ENCODE results near the gene CENPP. TPM values are rescaled to one million over a fixed set of nuclear protein-coding genes. Genes with fewer than 3 reads are reported as not detected.

CENPP gene
- total RNA-seq, 4 donors from 2014 or later: 0.37 to 7.1 (median 3.2) TPM

DNA sequence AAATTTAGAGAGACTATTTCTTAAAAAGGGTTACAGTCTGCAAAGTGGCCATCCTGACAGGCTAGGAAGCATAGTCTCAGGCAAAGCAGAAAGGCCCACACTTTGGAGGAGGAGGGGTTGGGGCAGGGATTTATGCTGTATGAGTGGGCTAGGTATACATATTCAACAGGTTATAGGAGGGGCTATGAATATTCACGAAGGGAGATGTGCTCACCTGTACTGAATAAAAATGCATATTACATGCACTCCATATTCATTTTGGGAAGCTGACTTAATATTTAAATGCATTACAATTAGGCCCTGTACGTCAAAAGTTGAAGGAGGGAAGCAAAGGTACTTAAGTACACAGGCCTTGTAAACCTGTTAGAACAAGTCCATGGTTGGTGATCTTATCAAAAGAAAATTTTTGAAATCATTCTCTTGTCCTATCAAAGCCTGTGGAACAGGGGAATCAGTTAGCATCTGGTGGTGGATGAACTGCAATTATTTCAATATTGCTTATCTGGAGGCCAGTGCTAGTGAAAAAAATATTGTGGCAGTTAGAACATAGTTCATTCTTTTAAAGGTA is 1.6 kb downstream of the CENPP start:
- H3K27me3 ChIP-seq: no peaks in the 10 kb centered on the region
- DNase-seq: no peak
- in situ Hi-C loops (cut with MboI; ENCODE audit: low pct_ligation_motif_present in 1 of 4, low pct_unique_long_range_greater_than_20kb in 1 of 4, low sequenced_read_pairs in 3 of 4): loop anchor here in 2 of 4 donors (25.0 kb wide), 2 partner anchors 110 to 460 kb away; no protein-coding TSS in a partner anchor
- H3K4me1 ChIP-seq: peaks cover 11 to 26% (median 16%) of the 10 kb centered on the region in 4 donors
- peaks cover 0 to 4% (median under 1%) of the 10 kb centered on the region in 4 donors for H3K36me3 ChIP-seq
- WGBS, 2 donors (ENCODE audit: low coverage in 1 of 2): 76 to 85% methylated on average over 2 of the region's 2 CpGs
- H3K9me3 ChIP-seq: no peaks in the 10 kb centered on the region
- TF ChIP-seq, protein P1, sequence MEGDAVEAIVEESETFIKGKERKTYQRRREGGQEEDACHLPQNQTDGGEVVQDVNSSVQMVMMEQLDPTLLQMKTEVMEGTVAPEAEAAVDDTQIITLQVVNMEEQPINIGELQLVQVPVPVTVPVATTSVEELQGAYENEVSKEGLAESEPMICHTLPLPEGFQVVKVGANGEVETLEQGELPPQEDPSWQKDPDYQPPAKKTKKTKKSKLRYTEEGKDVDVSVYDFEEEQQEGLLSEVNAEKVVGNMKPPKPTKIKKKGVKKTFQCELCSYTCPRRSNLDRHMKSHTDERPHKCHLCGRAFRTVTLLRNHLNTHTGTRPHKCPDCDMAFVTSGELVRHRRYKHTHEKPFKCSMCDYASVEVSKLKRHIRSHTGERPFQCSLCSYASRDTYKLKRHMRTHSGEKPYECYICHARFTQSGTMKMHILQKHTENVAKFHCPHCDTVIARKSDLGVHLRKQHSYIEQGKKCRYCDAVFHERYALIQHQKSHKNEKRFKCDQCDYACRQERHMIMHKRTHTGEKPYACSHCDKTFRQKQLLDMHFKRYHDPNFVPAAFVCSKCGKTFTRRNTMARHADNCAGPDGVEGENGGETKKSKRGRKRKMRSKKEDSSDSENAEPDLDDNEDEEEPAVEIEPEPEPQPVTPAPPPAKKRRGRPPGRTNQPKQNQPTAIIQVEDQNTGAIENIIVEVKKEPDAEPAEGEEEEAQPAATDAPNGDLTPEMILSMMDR (IDR thresholded peaks at IDR 0.05): no peak
- no peak for TF ChIP-seq EP300 (IDR thresholded peaks at IDR 0.05; ENCODE audit: low read depth)
- no peak for TF ChIP-seq POLR2AphosphoS5 (IDR thresholded peaks at IDR 0.05)
- no peak for TF ChIP-seq POLR2A (IDR thresholded peaks at IDR 0.05)
- H3K4me3 ChIP-seq: no peak overlapping the region
- no peak overlapping the region for H3K27ac ChIP-seq
- intact Hi-C loops (cut with DNase I; ENCODE audit: low total_unique reads): no loop called here

DNA sequence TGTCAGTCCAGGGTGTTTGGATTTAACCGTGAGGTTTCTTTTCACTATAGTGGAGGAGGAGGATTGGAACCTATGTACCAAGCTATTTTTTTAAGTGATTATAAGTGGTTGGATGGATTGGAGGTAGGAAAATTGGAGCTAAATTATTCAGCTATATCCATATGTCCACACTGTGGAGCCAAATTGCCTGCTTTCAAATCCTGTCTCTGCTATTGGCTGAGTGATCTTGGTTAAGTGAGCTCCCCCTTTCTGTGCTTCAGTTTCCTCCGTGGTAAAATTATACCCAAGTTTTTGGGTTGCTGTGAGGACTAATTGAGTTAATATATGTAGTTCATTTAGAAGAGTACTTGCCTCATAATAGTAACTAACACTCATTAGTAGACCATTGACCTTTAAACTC is 2.5 kb downstream of the CENPP start:
- intact Hi-C loops (cut with DNase I; ENCODE audit: low total_unique reads): no loop called here
- WGBS, 2 donors (ENCODE audit: low coverage in 1 of 2): 31 to 42% methylated on average over 2 of the region's 2 CpGs
- TF ChIP-seq, protein P1 (IDR thresholded peaks at IDR 0.05): no peak
- TF ChIP-seq EP300 (IDR thresholded peaks at IDR 0.05; ENCODE audit: low read depth) (no peak), POLR2A (IDR thresholded peaks at IDR 0.05) (no peak), POLR2AphosphoS5 (IDR thresholded peaks at IDR 0.05) (no peak)
- H3K27ac ChIP-seq: no peak overlapping the region
- H3K4me3 ChIP-seq: no peak overlapping the region
- DNase-seq: no peak
- H3K36me3 ChIP-seq: no peaks in the 10 kb centered on the region
- no peaks in the 10 kb centered on the region for H3K27me3 ChIP-seq
- in situ Hi-C loops (cut with MboI; ENCODE audit: low pct_ligation_motif_present in 1 of 4, low pct_unique_long_range_greater_than_20kb in 1 of 4, low sequenced_read_pairs in 3 of 4): loop anchor here in 2 of 4 donors (25.0 kb wide), 2 partner anchors 109 to 459 kb away; no protein-coding TSS in a partner anchor
- no peaks in the 10 kb centered on the region for H3K9me3 ChIP-seq
- peaks cover 11 to 26% (median 16%) of the 10 kb centered on the region in 4 donors for H3K4me1 ChIP-seq

DNA sequence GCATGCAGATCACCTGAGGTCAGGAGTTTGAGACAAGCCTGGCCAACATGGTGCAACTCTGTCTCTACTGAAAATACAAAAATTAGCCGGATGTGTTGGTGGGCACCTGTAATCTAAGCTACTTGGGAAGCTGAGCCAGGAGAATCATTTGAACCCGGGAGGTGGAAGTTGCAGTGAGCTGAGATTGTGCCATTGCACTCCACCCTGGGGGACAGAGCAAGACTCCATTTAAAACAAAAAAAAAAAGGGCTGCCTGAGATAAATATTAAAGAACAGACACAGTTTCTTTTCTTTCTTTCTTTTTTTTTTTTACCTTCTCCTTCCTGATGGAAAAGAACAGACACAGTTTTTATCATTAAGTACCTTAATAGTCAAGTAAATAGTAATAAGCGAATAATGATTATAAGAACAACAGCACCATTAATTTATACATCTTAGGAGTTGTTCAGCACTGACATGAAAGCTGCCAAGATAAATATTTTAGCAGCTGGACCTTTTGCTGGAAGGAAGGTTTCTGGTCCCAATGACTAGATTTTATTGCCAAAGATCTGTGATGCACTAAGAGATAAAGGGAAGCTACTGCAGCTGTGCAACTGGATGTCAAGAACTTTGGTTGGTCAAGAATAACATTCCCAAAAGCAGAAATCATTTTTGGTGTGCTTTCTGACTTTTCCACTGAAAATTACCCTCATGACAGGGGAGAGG is 7.0 kb downstream of the CENPP start:
- no peak for DNase-seq
- Histone ChIP-seq H3K36me3 (no peaks in the 10 kb centered on the region), H3K9me3 (no peaks in the 10 kb centered on the region), H3K4me1 (no peaks in the 10 kb centered on the region), H3K4me3 (no peak overlapping the region), H3K27ac (no peak overlapping the region), H3K27me3 (no peaks in the 10 kb centered on the region)
- intact Hi-C loops (cut with DNase I; ENCODE audit: low total_unique reads) (loop anchor here (5.0 kb wide), 1 partner anchor 305 kb away; no protein-coding TSS in a partner anchor), in situ Hi-C loops (cut with MboI; ENCODE audit: low pct_ligation_motif_present in 1 of 4, low pct_unique_long_range_greater_than_20kb in 1 of 4, low sequenced_read_pairs in 3 of 4) (loop anchor here in 3 of 4 donors (10.0 to 25.0 kb wide), 5 partner anchors 102 to 455 kb away; no protein-coding TSS in a partner anchor)
- TF ChIP-seq POLR2AphosphoS5 (IDR thresholded peaks at IDR 0.05): no peak
- no peak for TF ChIP-seq EP300 (IDR thresholded peaks at IDR 0.05; ENCODE audit: low read depth)
- TF ChIP-seq, protein P1 (IDR thresholded peaks at IDR 0.05): no peak
- TF ChIP-seq POLR2A (IDR thresholded peaks at IDR 0.05): no peak
- WGBS, 2 donors (ENCODE audit: low coverage in 1 of 2): 83 to 86% methylated on average over 3 of the region's 3 CpGs

DNA sequence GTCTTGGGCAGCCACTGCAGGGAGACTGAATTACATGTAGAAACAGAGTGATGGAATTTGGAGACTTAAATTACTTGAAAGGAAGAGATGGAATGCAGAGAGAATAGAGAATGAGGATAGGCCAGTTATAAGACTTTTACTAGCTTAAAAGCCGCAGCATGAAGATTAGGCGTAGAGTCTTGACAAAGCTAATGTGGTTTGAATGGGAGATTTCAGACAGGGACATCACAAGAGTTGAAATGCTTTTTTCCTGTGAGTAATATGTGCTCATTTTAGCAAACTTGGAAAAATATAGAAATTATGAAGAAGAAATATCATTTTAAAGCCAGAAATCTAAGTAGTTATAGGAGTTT is 7.5 kb downstream of the CENPP start:
- TF ChIP-seq POLR2AphosphoS5 (IDR thresholded peaks at IDR 0.05): no peak
- TF ChIP-seq POLR2A (IDR thresholded peaks at IDR 0.05): no peak
- TF ChIP-seq, protein P1 (IDR thresholded peaks at IDR 0.05): no peak
- TF ChIP-seq EP300 (IDR thresholded peaks at IDR 0.05; ENCODE audit: low read depth): no peak
- in situ Hi-C loops (cut with MboI; ENCODE audit: low pct_ligation_motif_present in 1 of 4, low pct_unique_long_range_greater_than_20kb in 1 of 4, low sequenced_read_pairs in 3 of 4): loop anchor here in 3 of 4 donors (10.0 to 25.0 kb wide), 5 partner anchors 102 to 454 kb away; no protein-coding TSS in a partner anchor

More for the DNA sequence above, 7.5 kb downstream of the CENPP start:
- H3K4me1 ChIP-seq: no peaks in the 10 kb centered on the region
- H3K4me3 ChIP-seq: no peak overlapping the region
- no peaks in the 10 kb centered on the region for H3K9me3 ChIP-seq
- DNase-seq: no peak
- no peaks in the 10 kb centered on the region for H3K36me3 ChIP-seq
- intact Hi-C loops (cut with DNase I; ENCODE audit: low total_unique reads): loop anchor here (5.0 kb wide), 1 partner anchor 304 kb away; no protein-coding TSS in a partner anchor
- no peaks in the 10 kb centered on the region for H3K27me3 ChIP-seq
- WGBS, 2 donors (ENCODE audit: low coverage in 1 of 2): 90 to 94% methylated on average over 2 of the region's 2 CpGs
- H3K27ac ChIP-seq: no peak overlapping the region

Data from transverse colon (tissue), 4 donors.